ENCODE results near the gene LRP1B. TPM values are rescaled to one million over a fixed set of nuclear protein-coding genes. Genes with fewer than 3 reads are reported as not detected.

Gene LRP1B
- total RNA-seq, 1 donor from 2014 or later: 0.38 TPM

- Histone ChIP-seq H3K36me3 (ENCODE audit: control insufficient read depth, insufficient read depth, low read length) (no peaks in the 10 kb centered on the region), H3K27me3 (ENCODE audit: control insufficient read depth, insufficient read depth, low read length) (no peaks in the 10 kb centered on the region), H3K4me3 (ENCODE audit: low read depth, low read length) (no peak overlapping the region)
- no peak for DNase-seq (ENCODE audit: low read depth)
- no peak for TF ChIP-seq CTCF (IDR thresholded peaks at IDR 0.05; ENCODE audit: insufficient read depth, low read length, poor library complexity, severe bottlenecking)
Observed at GRCh38 chr2:140504601-140505000, 1626.2 kb downstream of the LRP1B start.

GRCh38 chr2:140502951-140503630 lies 1627.7 kb downstream of the LRP1B start:
- no peak for DNase-seq (ENCODE audit: low read depth)
- no peaks in the 10 kb centered on the region for H3K27me3 ChIP-seq (ENCODE audit: control insufficient read depth, insufficient read depth, low read length)
- no peak overlapping the region for H3K4me3 ChIP-seq (ENCODE audit: low read depth, low read length)
- H3K36me3 ChIP-seq (ENCODE audit: control insufficient read depth, insufficient read depth, low read length): no peaks in the 10 kb centered on the region
- no peak for TF ChIP-seq CTCF (IDR thresholded peaks at IDR 0.05; ENCODE audit: insufficient read depth, low read length, poor library complexity, severe bottlenecking)

GRCh38 chr2:140498360-140498759 lies 1632.5 kb downstream of the LRP1B start:
- DNase-seq (ENCODE audit: low read depth): no peak
- no peaks in the 10 kb centered on the region for H3K27me3 ChIP-seq (ENCODE audit: control insufficient read depth, insufficient read depth, low read length)
- H3K36me3 ChIP-seq (ENCODE audit: control insufficient read depth, insufficient read depth, low read length): no peaks in the 10 kb centered on the region
- H3K4me3 ChIP-seq (ENCODE audit: low read depth, low read length): no peak overlapping the region
- no peak for TF ChIP-seq CTCF (IDR thresholded peaks at IDR 0.05; ENCODE audit: insufficient read depth, low read length, poor library complexity, severe bottlenecking)

GRCh38 chr2:140496714-140497113 lies 1634.1 kb downstream of the LRP1B start:
- Histone ChIP-seq H3K4me3 (ENCODE audit: low read depth, low read length) (no peak overlapping the region), H3K27me3 (ENCODE audit: control insufficient read depth, insufficient read depth, low read length) (no peaks in the 10 kb centered on the region), H3K36me3 (ENCODE audit: control insufficient read depth, insufficient read depth, low read length) (no peaks in the 10 kb centered on the region)
- TF ChIP-seq CTCF (IDR thresholded peaks at IDR 0.05; ENCODE audit: insufficient read depth, low read length, poor library complexity, severe bottlenecking): no peak
- no peak for DNase-seq (ENCODE audit: low read depth)

- Histone ChIP-seq H3K4me3 (ENCODE audit: low read depth, low read length) (no peak overlapping the region), H3K36me3 (ENCODE audit: control insufficient read depth, insufficient read depth, low read length) (no peaks in the 10 kb centered on the region), H3K27me3 (ENCODE audit: control insufficient read depth, insufficient read depth, low read length) (no peaks in the 10 kb centered on the region)
- TF ChIP-seq CTCF (IDR thresholded peaks at IDR 0.05; ENCODE audit: insufficient read depth, low read length, poor library complexity, severe bottlenecking): no peak
- no peak for DNase-seq (ENCODE audit: low read depth)
Observed at GRCh38 chr2:140491876-140492275, 1638.9 kb downstream of the LRP1B start.

- H3K27me3 ChIP-seq (ENCODE audit: control insufficient read depth, insufficient read depth, low read length): no peaks in the 10 kb centered on the region
- H3K4me3 ChIP-seq (ENCODE audit: low read depth, low read length): no peak overlapping the region
- no peak for DNase-seq (ENCODE audit: low read depth)
- no peaks in the 10 kb centered on the region for H3K36me3 ChIP-seq (ENCODE audit: control insufficient read depth, insufficient read depth, low read length)
- TF ChIP-seq CTCF (IDR thresholded peaks at IDR 0.05; ENCODE audit: insufficient read depth, low read length, poor library complexity, severe bottlenecking): no peak
Observed at GRCh38 chr2:140489193-140489592, 1641.6 kb downstream of the LRP1B start.

All from kidney epithelial cell (primary cell).